NCI-H82 (cell line): ENCODE data around the gene SNX25.

Experiments used
- DNase-seq: peaks from one replicate; lab custom pipeline; 2025; lab: John Stamatoyannopoulos, UW

SNX25 gene

DNA sequence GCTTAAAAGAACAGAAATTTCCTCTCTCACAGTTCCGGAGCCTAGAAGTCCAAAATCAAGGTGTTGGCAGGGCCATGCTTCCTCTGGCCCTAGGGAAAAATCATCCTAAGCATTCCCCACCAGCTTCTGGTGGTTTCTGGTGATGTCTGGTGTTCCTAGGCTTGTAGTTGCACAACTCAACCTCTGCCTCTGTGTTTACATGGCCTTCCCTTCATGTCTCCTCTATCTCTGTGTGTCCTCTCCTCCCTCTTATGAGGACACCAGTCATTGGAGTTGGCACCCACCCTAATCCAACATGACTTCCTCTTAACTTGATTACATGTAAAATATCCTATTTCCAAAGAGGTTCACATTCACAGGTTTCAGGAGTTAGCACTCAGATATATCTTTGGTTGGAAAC lies 170.9 kb downstream of the SNX25 start:
- no peak for DNase-seq

DNA sequence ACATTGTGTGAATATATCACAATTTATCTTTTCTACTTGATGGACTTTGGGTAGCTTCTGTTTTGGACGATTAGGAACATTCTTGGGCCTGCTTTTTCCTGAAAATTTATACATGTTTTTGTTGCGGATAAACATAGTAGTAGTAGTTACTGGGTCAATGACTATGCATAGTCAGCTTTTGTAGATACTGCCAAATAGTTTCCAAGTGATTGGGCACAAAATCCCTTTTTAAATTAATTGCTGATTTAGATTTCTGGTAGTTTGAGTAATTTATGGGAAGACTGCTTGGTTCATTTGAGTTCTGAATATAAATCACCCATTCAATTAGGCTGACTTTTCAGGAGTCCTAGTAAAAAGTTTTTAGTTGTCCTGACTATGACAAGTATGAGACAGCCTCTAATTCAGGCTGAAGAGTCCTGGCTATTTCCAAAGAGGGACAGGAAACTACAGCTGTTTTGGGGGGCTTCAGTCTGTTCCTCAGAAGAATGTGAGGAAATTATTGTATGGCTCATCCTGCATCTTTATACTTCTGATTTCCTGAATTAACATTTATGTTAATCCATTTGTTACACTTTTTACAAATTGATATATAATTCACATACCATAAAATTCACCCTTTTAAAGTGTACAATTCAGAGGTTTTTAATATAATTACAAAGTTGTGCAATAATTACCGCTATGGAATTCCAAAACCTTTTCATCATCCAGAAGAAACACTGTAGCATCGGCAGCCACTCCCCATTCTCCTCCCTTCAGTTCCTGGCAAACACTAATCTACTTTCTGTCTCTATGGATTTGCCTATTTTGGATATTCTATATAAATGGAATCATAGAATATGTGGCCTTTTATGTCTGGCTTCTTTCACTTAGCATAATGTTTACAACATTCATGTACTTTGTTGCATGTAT lies 172.1 kb downstream of the SNX25 start:
- no peak for DNase-seq

DNA sequence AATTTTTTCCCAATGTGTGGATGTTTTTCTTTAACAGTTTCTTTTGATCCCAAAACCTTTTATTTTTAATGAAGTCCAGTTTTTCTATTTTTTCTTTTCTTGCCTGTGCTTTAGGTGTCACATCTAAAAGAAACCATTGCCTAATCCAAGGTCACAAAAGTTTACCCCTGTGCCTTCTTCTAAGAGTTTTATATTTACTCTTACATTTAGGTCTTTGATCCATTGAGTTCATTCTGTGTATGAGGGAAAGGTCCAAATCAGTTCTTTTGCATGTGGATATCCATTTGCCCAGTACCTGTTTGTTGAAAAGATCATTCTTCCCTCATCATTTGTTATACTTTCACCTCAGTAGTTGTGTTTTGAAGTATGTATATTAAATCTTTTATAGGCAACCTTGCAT lies 173.4 kb downstream of the SNX25 start:
- DNase-seq = no peak

GRCh38 chr4:185383451-185383850 lies 174.1 kb downstream of the SNX25 start:
- no peak for DNase-seq

DNA sequence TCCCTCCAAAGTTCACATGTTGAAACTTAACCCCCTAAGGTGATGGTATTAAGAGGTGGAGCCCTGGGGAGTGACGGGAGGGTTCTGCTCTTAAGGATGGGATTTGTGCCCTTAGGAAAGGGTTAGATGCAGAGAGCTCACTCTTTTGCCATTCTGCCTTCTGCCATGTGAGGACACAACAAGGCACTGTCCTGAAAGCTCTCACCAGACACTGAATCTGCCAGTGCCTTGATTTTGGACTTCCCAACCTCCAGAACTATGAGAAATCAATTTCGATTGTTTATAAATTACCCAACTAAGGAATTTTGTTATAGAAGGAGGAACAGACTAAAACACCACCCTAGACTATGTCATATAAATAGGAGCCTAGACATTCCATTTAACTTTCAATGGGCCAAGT lies 174.7 kb downstream of the SNX25 start:
- DNase-seq = no peak

DNA sequence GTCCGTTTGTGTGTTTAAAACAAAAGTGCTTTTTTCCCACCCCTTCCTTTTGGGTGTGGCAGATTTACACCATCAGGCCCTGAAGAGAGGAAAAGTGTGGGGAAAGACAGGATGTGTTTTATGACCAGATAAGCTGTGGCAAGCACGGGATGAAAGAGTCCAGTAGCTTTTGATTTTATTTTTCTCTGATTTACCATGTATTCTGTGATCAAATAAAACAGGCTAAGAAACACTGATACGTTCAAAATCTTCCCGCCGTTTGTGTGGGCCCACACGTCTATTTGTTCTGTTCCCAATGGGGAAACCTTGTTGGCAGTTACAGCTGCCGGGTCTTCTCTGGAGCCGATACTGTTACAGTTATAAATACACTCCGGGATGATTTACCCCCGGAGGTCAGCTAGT lies 175.5 kb downstream of the SNX25 start:
- no peak for DNase-seq

DNA sequence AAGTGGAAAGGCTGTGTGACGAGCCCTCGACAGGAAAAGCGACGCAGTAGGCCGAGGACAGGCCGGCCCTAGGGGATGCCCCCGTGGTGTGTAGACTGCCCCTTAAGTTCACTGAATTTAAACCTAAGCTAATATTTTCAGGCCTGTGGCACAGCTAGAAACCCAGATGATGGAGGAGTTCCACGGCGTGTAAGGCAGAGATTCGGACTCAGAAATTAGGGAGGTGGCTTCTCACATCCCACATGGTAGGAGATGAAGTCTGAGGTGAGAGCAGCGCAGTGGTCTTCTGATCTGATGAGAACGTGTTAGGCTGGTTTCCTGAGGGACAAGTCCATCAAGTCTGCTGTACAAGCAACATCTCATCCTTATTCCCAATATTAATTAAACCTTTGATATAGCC lies 178.6 kb downstream of the SNX25 start:
- no peak for DNase-seq

- DNase-seq = no peak
These were observed 181.5 kb downstream of the SNX25 start for GRCh38 chr4:185390941-185391340.

- no peak for DNase-seq
These were observed 182.8 kb downstream of the SNX25 start for GRCh38 chr4:185392156-185392555.

DNA sequence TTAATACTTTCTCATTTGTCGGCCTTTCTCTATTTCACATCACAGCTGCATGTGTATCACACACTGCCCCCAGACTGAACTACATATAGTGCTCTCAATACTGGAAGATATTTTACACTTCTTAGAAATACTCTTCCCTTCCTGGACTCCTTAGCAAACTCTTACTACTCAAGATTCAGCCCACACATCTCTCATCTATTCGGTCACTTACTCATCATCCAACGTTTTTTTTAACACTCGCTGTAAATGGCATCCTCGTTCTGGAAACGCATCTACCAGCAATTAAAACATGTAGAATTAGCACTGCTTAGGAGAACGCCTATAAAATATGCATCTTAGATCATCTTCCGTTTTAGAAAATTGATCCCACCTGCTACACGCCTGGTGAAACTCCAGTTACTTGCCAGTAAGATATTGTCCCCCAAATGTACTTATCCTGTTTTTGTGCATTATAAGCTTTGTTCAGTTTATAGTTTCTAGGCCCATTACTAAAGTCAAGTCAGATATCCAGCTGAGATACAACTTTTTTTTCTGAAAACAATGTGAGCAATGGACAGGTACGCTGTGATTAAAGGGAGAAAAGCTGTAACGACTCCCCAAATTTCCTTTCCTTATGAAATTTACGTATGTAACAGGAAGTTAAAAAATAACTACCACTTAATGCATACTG lies 185.3 kb downstream of the SNX25 start:
- DNase-seq = no peak

DNA sequence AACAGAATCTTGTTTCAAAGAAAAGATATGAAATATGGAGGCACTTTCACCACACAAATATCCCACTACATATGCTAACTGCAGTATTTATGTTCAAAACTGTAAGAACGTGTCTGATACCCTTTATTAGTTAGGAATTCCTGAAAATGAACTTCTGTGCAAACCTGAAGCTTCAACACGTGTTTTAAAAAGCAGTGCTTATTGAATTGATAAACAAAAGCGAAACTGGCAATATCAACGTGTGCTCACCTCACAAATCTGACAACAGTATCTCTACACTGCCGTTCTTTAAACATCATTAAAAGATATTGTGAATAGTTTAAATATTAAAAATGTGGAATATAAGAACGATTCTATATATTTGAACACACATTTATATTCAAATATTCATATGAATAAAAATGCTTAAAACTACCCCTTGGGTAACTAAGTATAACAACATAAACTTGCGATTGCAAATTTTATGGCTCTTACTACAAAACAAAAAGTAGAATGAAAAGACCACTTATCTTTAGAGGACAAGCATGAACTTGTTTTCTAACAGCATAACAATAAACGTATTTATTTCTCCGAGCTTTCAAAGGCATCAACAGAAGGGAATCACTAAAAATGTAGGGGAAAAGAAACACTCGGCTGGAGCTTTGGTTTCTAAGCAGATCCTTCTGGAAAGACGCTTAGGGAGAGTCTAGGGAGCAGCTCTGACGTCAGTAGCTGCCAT lies 186.0 kb downstream of the SNX25 start, which contains the start of gene LRP2BP:
TSS of gene LRP2BP (minus strand) at position 687 of the 718 bp plus-strand sequence. CDS start 17,738 bp downstream, outside the sequence.
- no peak for DNase-seq

GRCh38 chr4:185395956-185396723 lies 186.7 kb downstream of the SNX25 start:
- DNase-seq = peak; percentile 97

- peak; percentile 60 for DNase-seq
These were observed 187.5 kb downstream of the SNX25 start, which contains the start of gene ANKRD37 for GRCh38 chr4:185396724-185397385. TSS of gene ANKRD37 (plus strand) at chr4:185396841. CDS start at chr4:185396924, 83 bp downstream.

DNA sequence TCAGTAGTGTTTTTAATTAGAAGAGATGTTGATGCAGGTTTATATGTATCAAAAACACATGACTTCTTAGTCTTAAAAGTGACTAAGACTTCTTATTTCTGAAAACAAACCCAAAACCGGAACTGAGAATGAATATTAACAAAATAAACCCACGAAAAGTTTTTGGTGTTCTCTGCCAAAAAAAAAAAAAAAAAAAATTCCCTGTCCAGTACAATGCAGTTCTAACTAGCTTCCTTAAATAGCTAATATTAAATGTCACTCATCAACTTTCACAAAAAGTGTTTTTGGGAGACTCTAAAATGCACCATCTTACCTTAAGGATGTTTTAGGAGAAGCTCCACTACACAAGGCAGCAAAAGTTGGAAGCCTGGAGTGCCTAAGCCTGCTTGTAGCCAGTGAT lies 189.2 kb downstream of the SNX25 start:
- DNase-seq = no peak

DNA sequence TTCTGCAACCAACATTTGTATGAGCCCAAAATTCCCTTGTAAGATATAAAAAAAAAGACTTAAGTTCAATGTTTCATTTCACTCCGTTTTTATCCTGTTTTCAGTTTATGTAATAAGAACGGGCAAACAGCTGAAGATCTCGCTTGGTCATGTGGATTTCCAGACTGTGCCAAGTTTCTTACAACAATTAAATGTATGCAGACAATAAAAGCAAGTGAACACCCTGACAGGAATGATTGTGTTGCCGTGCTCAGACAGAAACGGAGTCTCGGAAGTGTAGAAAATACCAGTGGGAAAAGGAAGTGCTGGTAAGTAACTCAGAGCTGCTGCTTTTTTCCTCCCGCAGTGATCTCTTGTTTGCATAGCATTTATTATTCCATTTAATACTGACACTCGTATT lies 190.1 kb downstream of the SNX25 start:
- peak; percentile 55 for DNase-seq

DNA sequence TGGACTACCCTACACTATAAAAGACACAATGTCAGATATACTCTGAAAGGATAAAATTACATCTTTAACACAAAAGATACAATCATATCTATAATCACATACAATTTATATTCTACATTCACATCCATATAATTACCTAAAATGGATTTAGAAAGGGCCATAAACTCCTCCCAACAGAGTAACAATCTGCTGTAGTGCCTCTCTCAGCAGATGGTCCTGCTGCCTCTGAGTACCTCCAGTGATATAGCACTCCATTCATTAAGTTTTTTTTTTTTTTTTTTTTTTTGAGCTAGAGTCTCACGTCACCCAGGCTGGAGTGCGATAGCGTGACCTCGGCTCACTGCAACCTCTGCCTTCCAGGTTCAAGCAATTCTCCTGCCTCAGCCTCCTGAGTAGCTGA lies 194.6 kb downstream of the SNX25 start:
- peak; percentile 88 for DNase-seq

DNA sequence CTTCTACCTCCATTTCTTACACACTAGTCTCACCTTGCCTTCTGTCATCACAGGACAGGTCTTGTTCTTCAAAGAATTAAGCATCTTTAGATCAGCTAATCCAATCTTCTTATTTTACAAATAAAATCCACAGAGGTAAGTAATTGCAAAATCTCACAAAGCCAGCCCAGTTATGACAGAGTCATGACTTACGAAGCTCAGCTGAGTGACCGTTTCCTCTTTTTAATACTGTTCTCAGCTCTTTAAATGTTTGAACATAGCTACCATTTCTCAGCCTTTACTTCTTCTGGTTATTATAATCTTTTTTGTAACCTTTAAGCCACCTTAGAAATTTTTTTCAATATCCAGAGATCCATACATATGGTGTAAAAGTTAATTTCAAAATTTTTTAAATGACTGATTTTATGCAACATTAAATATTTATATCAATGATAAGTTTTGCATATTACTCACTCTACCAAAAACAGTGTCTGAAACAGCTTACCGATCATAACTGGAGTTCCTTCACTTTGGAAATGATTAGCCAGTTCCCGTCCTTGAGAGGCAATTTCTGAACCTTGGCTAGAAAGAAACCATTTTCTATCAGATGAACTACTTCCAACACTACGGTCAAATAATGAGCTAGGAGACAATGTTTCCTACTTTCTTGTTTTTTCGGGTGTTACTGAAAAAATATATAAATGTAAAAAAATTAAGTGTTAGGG lies 196.1 kb downstream of the SNX25 start:
- peak; percentile 5 for DNase-seq

DNA sequence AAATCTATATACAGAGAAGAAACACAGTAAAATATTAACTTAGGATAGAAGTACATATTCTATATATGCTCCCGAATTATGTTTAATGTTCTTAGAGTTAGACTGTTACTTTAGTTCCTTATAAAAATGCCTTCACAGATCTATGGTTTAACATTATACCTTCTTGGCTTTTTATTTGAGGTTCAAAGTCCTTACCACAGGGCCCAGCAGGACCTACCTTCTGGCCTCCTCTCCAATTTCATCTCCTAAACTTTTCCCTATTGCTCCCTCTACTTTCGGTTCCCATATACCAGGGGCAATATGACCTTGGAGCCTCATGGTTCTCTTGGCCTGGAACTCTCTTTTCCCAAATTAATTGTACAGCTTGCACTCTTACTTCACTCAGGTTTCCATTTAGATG lies 199.0 kb downstream of the SNX25 start:
- DNase-seq = no peak

GRCh38 chr4:185411849-185412248 lies 202.5 kb downstream of the SNX25 start:
- DNase-seq = no peak

GRCh38 chr4:185412412-185412811 lies 203.0 kb downstream of the SNX25 start:
- no peak for DNase-seq
